Mucosa of descending colon (tissue), 3 donors: ENCODE results near the gene FAM227A. TPM values are rescaled to one million over a fixed set of nuclear protein-coding genes. Genes with fewer than 3 reads are reported as not detected.
A peak's percentile ranks its signal among the peaks of the same experiment; 100 is the strongest.

Source experiments
- ATAC-seq: fragments of 200-7000 bp; cut with Tn5 transposase; one replicate; pipeline ENCODE4 v1.9.1; 2020; ENCODE audit warnings: mild to moderate bottlenecking, moderate library complexity
- DNase-seq, 3 donors: peaks; one replicate each; pipeline ENCODE4 v3.0.0-alpha.2; 2020
- H3K36me3 ChIP-seq: fragments of 200-600 bp; one replicate; pipeline ENCODE4 v1.8.0; 2021; ENCODE audit warnings: low read depth, mild to moderate bottlenecking
- H3K4me1 ChIP-seq: fragments of 200-600 bp; one replicate; pipeline ENCODE4 v1.8.0; 2021; ENCODE audit warnings: low read depth, mild to moderate bottlenecking
- H3K4me3 ChIP-seq: fragments of 200-600 bp; one replicate; pipeline ENCODE4 v1.8.0; 2021; ENCODE audit warnings: mild to moderate bottlenecking
- H3K9me3 ChIP-seq: fragments of 200-600 bp; one replicate; pipeline ENCODE4 v1.8.0; 2021; ENCODE audit warnings: mild to moderate bottlenecking
- CTCF ChIP-seq: fragments of 200-600 bp; IDR thresholded peaks from one replicate; pipeline ENCODE4 v1.8.0; 2022; ENCODE audit warnings: antibody characterized with exemption, mild to moderate bottlenecking
- intact Hi-C, 2 donors: fragments of 100-400 bp; cut with DNase I in 1 of 2; cut with micrococcal nuclease in 1 of 2; formaldehyde crosslinking; loops; one replicate each; pipeline versions ENCODE4 v1.11.0 to v1.11.1; 2022; cut with DNase I, micrococcal nuclease
- total RNA-seq, 3 donors: library from RNA; stranded (reverse); fragmentation: NEBNext Ultra II Directional in 2 of 3; extraction: Animal tissue kit (Norgen Biotek cat#: 25700) in 2 of 3; gene quantifications; one replicate each; pipeline versions ENCODE4 v1.2.1 to v1.2.4, GENCODE V29; 2021 to 2023
- donor health status: DM: no; HTN: no; CAD: no; lungs with moderate emphysema.
- donor health status: DM: no; HTN: no; CAD: no.
- donor health status: DM: no; HTN: yes; CAD: no.

Gene FAM227A
- total RNA-seq, 3 donors from 2014 or later: 0.52 to 1.5 (median 1.3) TPM

GRCh38 chr22:38684895-38685294 is 28.7 kb upstream of the FAM227A start:
- ATAC-seq (no peak), DNase-seq (no peak)
- intact Hi-C loops: no loop called here
- peaks cover 4% of the 10 kb centered on the region for H3K36me3 ChIP-seq
- H3K4me1 ChIP-seq: peaks cover 12% of the 10 kb centered on the region
- TF ChIP-seq CTCF: no peak
- H3K9me3 ChIP-seq: no peaks in the 10 kb centered on the region
- H3K4me3 ChIP-seq: no peak overlapping the region

GRCh38 chr22:38681582-38682335 is 25.6 kb upstream of the FAM227A start, which contains the start of gene TOMM22:
TOMM22 (plus strand) TSS chr22:38681957; CDS start chr22:38681979, 22 bp downstream.
- Histone ChIP-seq H3K9me3 (no peaks in the 10 kb centered on the region), H3K4me3 (peak within 1 kb of the TSS; percentile 52), H3K4me1 (peaks cover 7% of the 10 kb centered on the region), H3K36me3 (peaks cover 2% of the 10 kb centered on the region)
- TF ChIP-seq CTCF: peak; percentile 30
- intact Hi-C loops: no loop called here
- ATAC-seq (peak; percentile 100), DNase-seq (peak; percentile 89 to 92 (median 91))

DNA sequence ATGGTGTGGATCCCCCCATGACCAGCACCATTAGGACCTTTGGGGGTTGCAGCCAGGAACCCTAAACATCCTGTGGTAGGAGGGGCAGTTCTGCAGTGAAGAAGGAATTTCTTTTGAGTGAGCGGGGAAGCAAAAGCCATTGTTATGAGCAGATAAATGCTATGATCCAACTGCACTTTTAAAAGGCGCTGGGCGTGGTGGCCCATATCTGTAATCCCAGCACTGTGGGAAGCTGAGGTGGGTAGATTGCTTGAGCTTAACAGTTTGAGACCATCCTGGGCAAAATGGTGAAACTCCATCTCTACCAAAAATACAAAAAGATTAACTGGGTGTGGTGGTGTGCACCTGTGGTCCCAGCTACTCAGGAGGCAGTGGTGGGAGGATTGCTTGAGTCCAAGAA is 19.6 kb upstream of the FAM227A start:
- intact Hi-C loops: no loop called here
- ATAC-seq: no peak

DNA sequence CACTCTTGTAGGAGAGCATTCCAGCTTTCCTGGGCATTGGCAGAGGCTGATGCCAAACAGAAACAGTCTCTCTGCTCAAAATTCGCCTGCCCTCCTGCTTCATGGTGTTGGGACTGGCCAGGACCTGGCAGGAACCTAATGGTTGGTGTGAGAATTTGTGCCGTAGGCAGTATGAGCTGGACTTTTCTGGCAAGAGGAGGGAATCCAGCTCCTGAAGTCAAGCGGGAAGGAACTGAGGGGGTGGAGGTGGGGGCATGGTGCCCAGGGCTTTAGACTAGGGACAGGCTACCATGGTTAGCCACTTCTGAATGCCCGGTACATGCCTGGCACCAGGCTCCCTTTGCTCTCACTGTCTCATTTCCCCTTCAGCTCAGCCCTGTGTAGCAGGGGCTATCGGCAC is 18.7 kb upstream of the FAM227A start:
- intact Hi-C loops: no loop called here
- no peak for TF ChIP-seq CTCF
- Histone ChIP-seq H3K36me3 (peaks cover 4% of the 10 kb centered on the region), H3K9me3 (no peaks in the 10 kb centered on the region), H3K4me1 (no peaks in the 10 kb centered on the region), H3K4me3 (no peak overlapping the region)
- DNase-seq (no peak), ATAC-seq (no peak)

More for the DNA sequence above, 19.6 kb upstream of the FAM227A start:
- Histone ChIP-seq H3K4me1 (no peaks in the 10 kb centered on the region), H3K36me3 (peaks cover 4% of the 10 kb centered on the region), H3K4me3 (no peak overlapping the region), H3K9me3 (no peaks in the 10 kb centered on the region)
- TF ChIP-seq CTCF: no peak
- no peak for DNase-seq

GRCh38 chr22:38657045-38657909 is 1.1 kb upstream of the FAM227A start:
- peak overlapping the region; percentile 86 for H3K4me3 ChIP-seq
- intact Hi-C loops: no loop called here
- H3K4me1 ChIP-seq: peaks cover 15% of the 10 kb centered on the region
- ATAC-seq (peak; percentile 26), DNase-seq (peak in 2 of 3 donors; percentile 34 to 44)
- H3K36me3 ChIP-seq: no peaks in the 10 kb centered on the region
- H3K9me3 ChIP-seq: no peaks in the 10 kb centered on the region
- TF ChIP-seq CTCF: no peak
